Left renal cortex interstitium (tissue), 4 donors: ENCODE measurements around the gene GBE1. TPM values are rescaled to one million over a fixed set of nuclear protein-coding genes. Genes with fewer than 3 reads are reported as not detected.

ENCODE experiments used
- DNase-seq, 4 donors: peaks; one replicate each; pipeline ENCODE4 v3.0.0-alpha.2; 2013; ENCODE audit warnings: low read depth in 4 of 4, low spot score in 2 of 4, missing footprints in 1 of 4
- polyA plus RNA-seq, 4 donors: library from polyadenylated mRNA; unstranded; fragments of 120-200 nt; gene quantifications; one replicate each; pipeline ENCODE4 v1.2.1, GENCODE V29; 2013; ENCODE audit not compliant: insufficient read length in 4 of 4

Gene GBE1
- polyA plus RNA-seq, 4 donors, result 26.1 to 34.7 (median 28.8) TPM

DNA sequence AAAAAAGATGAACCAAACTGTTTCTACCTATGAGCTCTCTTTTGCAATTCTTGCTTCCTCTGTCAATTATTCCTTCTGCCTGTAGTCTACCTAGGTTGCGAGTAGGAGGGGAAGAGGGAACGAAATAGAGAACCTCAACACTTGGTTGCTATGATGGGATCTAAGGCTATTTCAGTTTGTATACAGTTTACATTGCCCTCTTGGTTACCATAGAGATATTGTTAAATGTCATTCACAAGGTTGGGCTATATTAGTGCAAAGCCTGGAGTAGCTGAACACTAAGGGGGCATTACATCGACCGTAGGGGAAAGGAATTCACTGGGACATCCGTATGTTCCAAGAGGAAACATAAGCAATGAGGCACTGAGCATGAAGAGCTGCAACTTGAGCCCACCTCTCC, 276.9 kb downstream of the GBE1 start:
- DNase-seq, result no peak

GRCh38 chr3:81483046-81483445, 278.4 kb downstream of the GBE1 start:
- DNase-seq, result no peak

- no peak for DNase-seq
These were observed 283.7 kb downstream of the GBE1 start for GRCh38 chr3:81477740-81478139.

DNA sequence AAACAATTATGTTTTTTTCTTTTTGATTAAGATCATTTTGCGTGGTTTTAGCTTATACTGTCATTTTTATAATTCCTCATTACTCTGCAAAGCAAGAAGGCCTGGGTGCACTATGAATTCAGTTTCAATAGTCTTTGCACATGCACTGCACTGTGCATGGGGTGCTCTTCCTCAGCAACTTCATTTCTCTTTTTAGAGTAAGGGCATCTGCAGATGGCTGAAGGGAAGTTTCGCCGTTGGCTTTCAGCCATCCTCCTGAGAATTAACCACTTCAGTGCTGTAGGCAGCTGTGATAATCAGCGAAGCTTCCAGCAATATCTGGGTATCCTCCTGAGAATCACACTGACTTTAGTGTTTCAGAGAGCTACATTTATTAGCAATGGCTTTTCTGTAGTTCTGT, 284.8 kb downstream of the GBE1 start:
- no peak for DNase-seq

DNA sequence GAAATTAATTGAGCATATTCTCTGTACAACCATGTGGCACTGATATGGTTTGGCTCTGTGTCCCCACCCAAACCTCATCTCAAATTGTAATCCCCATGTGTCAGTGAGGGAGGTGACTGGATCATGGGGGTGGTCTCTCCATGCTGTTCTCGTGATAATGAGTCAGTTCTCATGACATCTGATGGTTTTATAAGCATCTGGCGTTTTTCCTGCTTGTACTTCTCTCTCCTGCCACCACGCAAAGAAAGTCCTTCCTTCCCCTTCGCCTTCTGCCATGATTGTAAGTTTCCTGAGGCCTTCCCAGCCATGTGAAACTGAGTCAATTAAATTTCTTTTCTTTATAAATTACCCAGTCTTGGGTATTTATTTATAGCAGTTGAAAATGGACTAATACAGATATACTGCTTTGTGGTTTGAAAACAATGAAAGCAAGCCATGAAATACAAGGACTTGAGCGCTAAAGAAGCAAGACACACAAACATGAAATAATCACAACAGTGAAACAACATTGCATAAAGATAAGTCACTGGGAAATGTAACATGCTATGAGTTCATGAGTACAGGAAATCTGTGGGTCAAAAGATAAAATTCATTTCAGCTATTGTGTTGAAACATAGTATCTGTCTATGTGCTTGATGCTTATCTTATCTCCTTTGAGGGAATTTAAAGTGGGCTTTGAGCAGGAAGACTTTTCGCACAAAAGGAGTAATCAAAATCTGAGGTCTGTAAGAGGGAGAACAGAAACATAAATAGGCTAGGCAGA, 288.7 kb downstream of the GBE1 start:
- DNase-seq, result no peak

GRCh38 chr3:81470524-81471278, 290.7 kb downstream of the GBE1 start:
- no peak for DNase-seq

- no peak for DNase-seq
These were observed 293.1 kb downstream of the GBE1 start for GRCh38 chr3:81468391-81468790.

GRCh38 chr3:81466201-81466560, 295.3 kb downstream of the GBE1 start:
- no peak for DNase-seq

- no peak for DNase-seq
These were observed 295.8 kb downstream of the GBE1 start for GRCh38 chr3:81465510-81466200.

GRCh38 chr3:81463781-81464180, 297.7 kb downstream of the GBE1 start:
- no peak for DNase-seq

- DNase-seq, result no peak
These were observed 298.5 kb downstream of the GBE1 start for GRCh38 chr3:81462921-81463320.

- no peak for DNase-seq
These were observed 301.7 kb downstream of the GBE1 start for GRCh38 chr3:81459733-81460132.

DNA sequence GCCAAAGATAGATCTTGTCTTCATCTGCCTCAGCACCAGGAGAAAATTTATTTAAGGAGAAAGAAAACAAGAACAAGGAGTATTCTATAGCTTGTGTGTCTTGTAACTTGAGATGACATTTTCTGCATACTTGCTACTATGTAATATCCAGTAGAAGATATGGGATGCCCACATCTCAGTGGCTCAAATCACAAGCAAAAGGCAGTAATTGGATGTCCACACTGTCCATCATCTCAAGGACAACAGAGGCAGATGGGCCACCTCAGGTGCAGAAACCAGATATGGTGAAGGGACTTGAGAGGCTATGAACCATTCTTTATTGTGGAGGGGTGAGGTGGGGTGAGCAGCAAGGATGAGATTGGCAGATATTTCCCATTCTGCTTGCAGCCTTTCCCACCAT, 309.0 kb downstream of the GBE1 start:
- peak in 1 of 4 donors; percentile 20 for DNase-seq

- no peak for DNase-seq
These were observed 309.8 kb downstream of the GBE1 start for GRCh38 chr3:81451611-81452010.

DNA sequence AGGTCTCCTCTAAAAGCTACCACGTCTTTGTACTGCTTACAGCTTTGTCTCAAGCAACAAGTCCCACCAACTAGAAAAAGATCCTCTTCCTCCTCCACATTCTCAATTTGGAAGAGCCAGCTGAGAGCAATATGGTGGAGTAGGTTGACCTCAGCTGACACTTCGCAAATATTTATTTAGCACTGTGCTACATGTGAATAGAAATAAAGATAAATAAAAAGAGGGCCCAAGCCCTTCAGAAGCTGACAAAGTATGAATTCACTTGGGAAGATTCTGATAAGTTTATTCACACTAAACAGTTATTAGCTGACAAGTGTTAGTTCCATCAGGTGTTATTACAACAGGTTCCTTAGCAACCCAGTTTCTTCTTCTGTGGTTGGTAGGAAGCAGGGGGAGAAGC, 310.3 kb downstream of the GBE1 start:
- DNase-seq, result no peak

DNA sequence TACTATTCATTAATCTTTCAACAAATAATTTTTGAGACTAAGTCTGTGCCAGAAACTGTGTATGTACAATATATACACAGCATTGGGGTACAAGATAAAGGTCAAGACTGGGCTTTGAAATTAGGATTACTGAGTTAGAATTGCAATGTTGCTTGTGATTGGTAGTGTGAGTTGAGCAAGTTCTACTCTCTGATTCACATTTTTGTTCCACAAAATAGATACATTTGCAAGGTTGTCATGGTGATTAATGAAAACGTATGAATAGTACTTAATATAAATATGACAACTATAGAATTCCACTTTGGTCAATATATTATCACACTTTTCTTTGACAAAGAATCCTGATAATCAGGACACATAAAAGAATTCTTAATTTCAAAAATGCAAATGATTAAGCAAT, 314.6 kb downstream of the GBE1 start:
- no peak for DNase-seq

- no peak for DNase-seq
These were observed 315.7 kb downstream of the GBE1 start for GRCh38 chr3:81445712-81446111.

- DNase-seq, result no peak
These were observed 316.5 kb downstream of the GBE1 start for GRCh38 chr3:81444817-81445460.

GRCh38 chr3:81443958-81444357, 317.5 kb downstream of the GBE1 start:
- DNase-seq, result no peak

- no peak for DNase-seq
These were observed 318.0 kb downstream of the GBE1 start for GRCh38 chr3:81443457-81443782.

GRCh38 chr3:81442758-81443456, 318.5 kb downstream of the GBE1 start:
- no peak for DNase-seq
